Bronchial epithelial cell (primary cell): ENCODE data around the gene FXYD3. TPM values are rescaled to one million over a fixed set of nuclear protein-coding genes. Genes with fewer than 3 reads are reported as not detected.

ENCODE experiments used
- DNase-seq: peaks from one replicate; pipeline ENCODE4 v3.0.0-alpha.2; 2010; ENCODE audit warnings: low read depth
- FAIRE-seq: peaks from 2 replicates; lab custom pipeline; 2011; peaks lifted over from hg19 to GRCh38; lab: Jason Lieb, UNC
- H3K27me3 ChIP-seq: 2 replicates; pipeline ENCODE4 v1.5.1; 2011; ENCODE audit warnings: low read length; ENCODE audit not compliant: control insufficient read depth, insufficient read depth
- H3K36me3 ChIP-seq: 2 replicates; pipeline ENCODE4 v1.5.1; 2011; ENCODE audit warnings: low read length; ENCODE audit not compliant: control insufficient read depth, insufficient read depth
- H3K4me3 ChIP-seq: 2 replicates; pipeline ENCODE4 v1.5.1; 2011; ENCODE audit warnings: mild to moderate bottlenecking, low read depth, low read length, control low read depth
- CTCF ChIP-seq: IDR thresholded peaks from 2 replicates; pipeline ENCODE4 v1.5.1; 2011; ENCODE audit warnings: mild to moderate bottlenecking, moderate library complexity, low read length, control low read depth, inconsistent platforms; ENCODE audit not compliant: insufficient read depth, severe bottlenecking
- total RNA-seq: library from RNA; depleted of rRNA; stranded (reverse); fragments of >200 nt; gene quantifications from 2 replicates; pipeline ENCODE4 v1.2.1, GENCODE V29; 2014

FXYD3 gene
- total RNA-seq, 1 donor from 2014 or later = 309 TPM

- peak; percentile 78 for DNase-seq
- H3K27me3 ChIP-seq = no peaks in the 10 kb centered on the region
- no peaks in the 10 kb centered on the region for H3K36me3 ChIP-seq
- TF ChIP-seq CTCF = no peak
- no peak overlapping the region for H3K4me3 ChIP-seq
- no peak for FAIRE-seq
Observed at GRCh38 chr19:35088131-35088913, 27.3 kb upstream of the FXYD3 start.

- no peak for TF ChIP-seq CTCF
- FAIRE-seq = no peak
Observed at GRCh38 chr19:35089554-35089953, 26.1 kb upstream of the FXYD3 start.

GRCh38 chr19:35090160-35090505, 25.5 kb upstream of the FXYD3 start:
- FAIRE-seq (no peak), DNase-seq (no peak)
- no peak for TF ChIP-seq CTCF
- Histone ChIP-seq H3K36me3 (no peaks in the 10 kb centered on the region), H3K4me3 (no peak overlapping the region), H3K27me3 (no peaks in the 10 kb centered on the region)

More at GRCh38 chr19:35089554-35089953, 26.1 kb upstream of the FXYD3 start:
- no peaks in the 10 kb centered on the region for H3K36me3 ChIP-seq
- no peak overlapping the region for H3K4me3 ChIP-seq
- H3K27me3 ChIP-seq = no peaks in the 10 kb centered on the region
- no peak for DNase-seq

- FAIRE-seq (no peak), DNase-seq (peak; percentile 53)
- TF ChIP-seq CTCF = peak; percentile 72
- no peaks in the 10 kb centered on the region for H3K36me3 ChIP-seq
- no peaks in the 10 kb centered on the region for H3K27me3 ChIP-seq
- H3K4me3 ChIP-seq = no peak overlapping the region
Observed at GRCh38 chr19:35090506-35091214, 25.0 kb upstream of the FXYD3 start.

- no peak overlapping the region for H3K4me3 ChIP-seq
- no peak for TF ChIP-seq CTCF
- FAIRE-seq = no peak
- no peaks in the 10 kb centered on the region for H3K27me3 ChIP-seq
- DNase-seq = no peak
- no peaks in the 10 kb centered on the region for H3K36me3 ChIP-seq
Observed at GRCh38 chr19:35093430-35093829, 22.2 kb upstream of the FXYD3 start.
